ENCODE results near the gene MPI.

DNA sequence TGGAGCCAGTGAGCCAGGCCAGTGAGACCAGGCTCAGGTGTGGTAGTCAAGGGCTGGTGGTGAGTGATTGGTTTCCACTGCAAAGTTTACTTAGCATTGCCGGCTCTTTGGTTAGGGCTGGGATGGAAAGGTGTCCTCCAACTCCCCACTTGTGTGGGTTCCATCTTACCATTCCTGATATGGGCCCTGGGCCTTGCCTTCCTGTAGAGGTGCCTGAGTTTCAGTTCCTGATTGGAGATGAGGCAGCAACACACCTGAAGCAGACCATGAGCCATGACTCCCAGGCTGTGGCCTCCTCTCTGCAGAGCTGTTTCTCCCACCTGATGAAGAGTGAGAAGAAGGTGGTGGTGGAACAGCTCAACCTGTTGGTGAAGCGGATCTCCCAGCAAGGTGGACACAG is 3.1 kb downstream of the MPI start:
- no peak for TF ChIP-seq EZH2 (IDR thresholded peaks at IDR 0.05; ENCODE audit: low read depth, low read length, severe bottlenecking)
- TF ChIP-seq MAX (IDR thresholded peaks at IDR 0.05) = no peak
- TF ChIP-seq, protein P1, sequence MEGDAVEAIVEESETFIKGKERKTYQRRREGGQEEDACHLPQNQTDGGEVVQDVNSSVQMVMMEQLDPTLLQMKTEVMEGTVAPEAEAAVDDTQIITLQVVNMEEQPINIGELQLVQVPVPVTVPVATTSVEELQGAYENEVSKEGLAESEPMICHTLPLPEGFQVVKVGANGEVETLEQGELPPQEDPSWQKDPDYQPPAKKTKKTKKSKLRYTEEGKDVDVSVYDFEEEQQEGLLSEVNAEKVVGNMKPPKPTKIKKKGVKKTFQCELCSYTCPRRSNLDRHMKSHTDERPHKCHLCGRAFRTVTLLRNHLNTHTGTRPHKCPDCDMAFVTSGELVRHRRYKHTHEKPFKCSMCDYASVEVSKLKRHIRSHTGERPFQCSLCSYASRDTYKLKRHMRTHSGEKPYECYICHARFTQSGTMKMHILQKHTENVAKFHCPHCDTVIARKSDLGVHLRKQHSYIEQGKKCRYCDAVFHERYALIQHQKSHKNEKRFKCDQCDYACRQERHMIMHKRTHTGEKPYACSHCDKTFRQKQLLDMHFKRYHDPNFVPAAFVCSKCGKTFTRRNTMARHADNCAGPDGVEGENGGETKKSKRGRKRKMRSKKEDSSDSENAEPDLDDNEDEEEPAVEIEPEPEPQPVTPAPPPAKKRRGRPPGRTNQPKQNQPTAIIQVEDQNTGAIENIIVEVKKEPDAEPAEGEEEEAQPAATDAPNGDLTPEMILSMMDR (IDR thresholded peaks at IDR 0.05; ENCODE audit: control extremely low read depth in 1 of 3, insufficient read depth in 1 of 3, low read depth in 1 of 3, low read length in 3 of 3) = no peak
- TF ChIP-seq GABPA (IDR thresholded peaks at IDR 0.05; ENCODE audit: borderline replicate concordance, insufficient read depth, low read length) = no peak
- no peak for TF ChIP-seq FOSL1 (IDR thresholded peaks at IDR 0.05; ENCODE audit: insufficient read depth, low read depth, low read length)
- TF ChIP-seq, protein P2, sequence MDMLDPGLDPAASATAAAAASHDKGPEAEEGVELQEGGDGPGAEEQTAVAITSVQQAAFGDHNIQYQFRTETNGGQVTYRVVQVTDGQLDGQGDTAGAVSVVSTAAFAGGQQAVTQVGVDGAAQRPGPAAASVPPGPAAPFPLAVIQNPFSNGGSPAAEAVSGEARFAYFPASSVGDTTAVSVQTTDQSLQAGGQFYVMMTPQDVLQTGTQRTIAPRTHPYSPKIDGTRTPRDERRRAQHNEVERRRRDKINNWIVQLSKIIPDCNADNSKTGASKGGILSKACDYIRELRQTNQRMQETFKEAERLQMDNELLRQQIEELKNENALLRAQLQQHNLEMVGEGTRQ (IDR thresholded peaks at IDR 0.05; ENCODE audit: low read length) = no peak
- TF ChIP-seq EGR1 (IDR thresholded peaks at IDR 0.05; ENCODE audit: borderline replicate concordance, low read depth, low read length) = no peak
- no peak for TF ChIP-seq RNF2 (IDR thresholded peaks at IDR 0.05; ENCODE audit: borderline replicate concordance, low read depth, low read length, missing control alignments, poor library complexity, severe bottlenecking)
- no peak for TF ChIP-seq ATF2 (IDR thresholded peaks at IDR 0.05; ENCODE audit: low read length)
- no peak for TF ChIP-seq NRF1 (IDR thresholded peaks at IDR 0.05; ENCODE audit: low read depth, low read length)
